HG03039 (cell line): ENCODE results near the gene KLF6.

ENCODE experiments used
- ATAC-seq: cut with Tn5 transposase; IDR thresholded peaks from one replicate; pipeline ENCODE4 v1.9.1; 2021; ENCODE audit warnings: mild to moderate bottlenecking, moderate library complexity; ENCODE audit not compliant: unreplicated experiment

The KLF6 gene

DNA sequence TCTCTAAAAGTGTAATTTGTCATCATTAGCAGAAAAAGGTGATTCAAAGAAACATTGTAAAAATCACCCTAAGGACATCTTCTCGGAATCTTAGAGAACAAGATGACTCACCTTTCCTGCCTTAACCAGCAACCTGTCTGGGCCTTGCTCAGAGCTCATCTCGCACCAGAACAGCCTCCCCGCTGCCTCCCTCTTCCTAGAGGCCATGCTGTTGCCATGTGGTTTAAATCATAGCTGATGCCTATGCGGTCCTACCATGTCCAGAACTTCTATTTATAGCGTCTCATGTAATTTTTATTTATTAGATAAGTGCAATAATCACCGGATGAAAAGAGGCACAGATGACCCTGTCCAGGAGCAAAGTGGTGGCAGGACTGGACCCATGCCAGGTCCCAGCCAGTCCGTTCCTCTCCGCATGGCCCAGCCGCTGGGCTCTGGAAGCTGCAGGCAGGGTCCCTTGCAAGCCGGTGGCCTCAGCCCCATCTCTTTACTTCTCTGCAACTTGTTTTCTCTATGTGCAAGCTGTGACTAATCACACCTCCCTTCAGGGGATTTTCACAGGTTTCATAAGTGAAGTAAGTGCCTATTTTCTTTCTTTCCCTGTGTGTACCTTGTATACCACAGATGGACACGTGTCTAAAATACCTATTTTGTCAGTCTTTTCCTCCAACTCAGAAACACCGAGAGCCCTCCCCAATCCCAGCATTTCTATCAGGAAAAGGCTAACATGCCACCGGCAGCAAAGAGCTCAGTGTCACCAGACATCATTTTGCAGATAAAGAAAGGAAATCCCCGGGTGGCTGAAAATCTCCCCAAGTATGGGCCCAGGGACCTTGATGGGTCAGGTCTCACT, 27.1 kb downstream of the KLF6 start:
- peak; percentile 80 for ATAC-seq

DNA sequence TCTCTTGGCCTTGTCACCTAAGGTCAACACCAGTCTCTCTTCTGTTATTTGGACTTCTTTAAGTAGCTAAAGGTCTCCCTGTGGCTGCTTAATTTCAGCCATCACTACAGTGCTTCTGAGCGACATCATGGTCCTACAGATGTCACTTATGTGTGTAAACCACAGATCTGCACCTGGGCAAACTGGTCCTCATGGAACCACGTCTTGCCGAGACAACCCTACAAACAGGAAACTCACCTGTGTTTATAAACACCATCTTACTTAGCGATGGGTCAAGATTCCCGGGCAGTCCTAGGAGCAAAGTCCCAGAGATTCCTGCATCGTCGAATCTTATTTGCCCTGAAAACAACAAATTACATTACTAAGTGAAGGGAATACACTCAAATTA, 27.8 kb downstream of the KLF6 start:
- ATAC-seq: no peak

DNA sequence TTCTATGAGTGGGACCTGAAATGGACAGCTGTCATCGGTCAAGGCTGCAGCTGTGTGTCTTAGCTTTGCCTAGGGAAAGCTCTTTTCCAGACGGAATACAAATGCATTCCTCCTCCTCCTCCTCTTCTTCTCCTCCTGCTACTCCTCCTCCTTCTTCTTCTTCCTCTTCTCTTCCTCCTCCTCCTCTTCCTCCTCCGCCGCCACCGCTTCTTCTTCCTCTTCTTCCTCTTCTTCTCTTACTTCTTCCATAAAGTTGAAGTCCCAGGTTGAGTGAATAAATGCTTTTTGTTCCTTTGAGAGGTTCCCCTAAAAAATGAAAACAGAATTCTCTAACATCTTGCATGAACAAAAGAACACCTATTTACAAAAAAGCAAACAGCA, 28.7 kb downstream of the KLF6 start:
- ATAC-seq: no peak

GRCh38 chr10:3755440-3756359, 29.3 kb downstream of the KLF6 start:
- no peak for ATAC-seq

- no peak for ATAC-seq
Observed at GRCh38 chr10:3754727-3755439, 30.1 kb downstream of the KLF6 start.

DNA sequence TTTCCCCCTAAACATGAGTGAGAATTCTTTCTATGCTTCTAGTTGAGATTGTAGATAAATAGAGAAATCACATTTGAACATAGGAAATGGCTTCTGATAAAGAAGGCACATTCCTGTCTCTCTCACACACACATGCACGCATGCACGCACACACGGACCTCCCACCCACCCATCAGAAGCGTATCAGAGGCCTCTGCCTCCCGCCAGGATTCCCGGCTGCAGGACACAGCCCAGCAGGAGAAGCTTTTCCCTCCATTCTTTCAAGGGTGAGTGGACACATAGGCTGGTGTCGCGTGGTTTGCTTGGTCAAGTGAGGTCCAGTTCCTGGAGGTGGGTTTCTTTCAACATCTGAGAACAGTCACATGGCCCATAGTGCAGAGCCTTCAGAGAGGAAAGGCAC, 34.2 kb downstream of the KLF6 start:
- no peak for ATAC-seq

DNA sequence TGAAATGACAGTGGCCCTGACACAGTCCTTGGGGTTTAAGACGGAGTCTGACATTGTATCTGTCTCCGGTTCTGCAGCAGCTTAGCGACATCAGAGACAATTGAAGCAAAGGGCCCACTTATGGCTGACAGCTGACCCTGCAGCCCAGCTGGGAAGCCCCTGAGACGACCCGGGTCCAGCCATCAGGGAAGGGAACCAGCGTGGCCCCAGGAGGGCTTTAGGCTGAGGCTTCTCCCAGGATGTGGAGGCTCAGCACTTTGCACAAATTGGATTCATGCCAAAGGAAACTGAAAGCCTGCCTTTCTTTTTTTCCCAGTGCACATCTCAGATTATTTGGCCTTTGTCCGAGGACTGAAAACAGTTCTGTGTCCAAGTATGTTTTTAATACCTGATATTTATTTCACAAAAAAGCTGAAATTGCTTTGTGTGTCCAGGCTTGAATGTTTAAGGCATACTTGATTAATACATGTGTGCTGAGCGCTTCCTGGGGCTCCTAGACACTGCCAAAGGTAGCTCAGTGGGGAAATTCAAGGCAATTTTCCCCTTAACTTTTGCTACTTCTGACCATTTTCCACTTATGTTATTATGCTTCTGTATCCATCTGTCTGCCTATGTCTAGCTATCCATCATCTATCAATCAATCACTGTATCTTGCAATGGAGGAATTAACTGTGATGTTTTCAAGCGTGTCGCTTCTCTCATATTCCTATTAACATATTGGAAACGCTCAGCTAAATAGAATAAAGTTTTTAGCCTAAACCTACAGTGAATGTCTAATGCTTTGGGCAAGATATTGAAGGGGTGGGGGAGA, 34.8 kb downstream of the KLF6 start:
- ATAC-seq: no peak

DNA sequence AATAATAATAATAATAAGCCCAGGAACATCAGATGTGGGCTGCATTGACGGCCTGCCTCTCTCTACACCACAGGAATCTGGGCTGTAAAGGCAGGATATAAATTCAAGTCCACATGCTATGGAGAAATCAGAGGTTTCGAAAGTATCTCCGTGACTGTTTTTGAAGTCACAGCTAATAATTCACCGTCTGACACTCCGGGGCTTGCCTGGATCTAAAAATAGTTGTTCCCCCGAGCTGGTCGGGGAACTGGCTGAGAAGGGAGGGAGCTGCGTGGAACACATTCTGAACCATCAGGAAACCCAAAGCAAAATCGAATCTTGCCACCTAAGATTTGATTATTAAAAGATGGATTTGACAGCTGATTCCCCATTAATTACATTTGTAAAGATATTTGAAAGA, 35.4 kb downstream of the KLF6 start:
- ATAC-seq: no peak

DNA sequence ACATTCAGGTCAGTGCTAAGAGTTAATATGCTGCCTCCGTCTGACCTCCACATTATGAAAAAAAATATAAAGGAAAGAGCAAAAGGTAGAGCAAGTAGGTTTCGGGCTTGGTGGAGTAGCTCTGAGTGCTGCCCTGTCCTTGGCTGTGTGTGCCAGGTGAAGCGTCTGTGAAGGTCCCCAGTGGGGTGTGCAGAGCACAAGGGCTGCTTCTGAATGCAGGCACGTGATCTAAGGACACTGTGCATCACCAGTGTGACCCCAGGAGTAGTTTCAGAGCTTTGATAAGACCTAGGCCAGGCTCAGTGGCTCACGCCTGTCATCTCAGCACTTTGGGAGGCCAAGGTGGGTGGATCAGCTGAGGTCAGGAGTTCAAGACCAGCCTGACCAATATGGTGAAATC, 36.0 kb downstream of the KLF6 start:
- ATAC-seq: no peak

DNA sequence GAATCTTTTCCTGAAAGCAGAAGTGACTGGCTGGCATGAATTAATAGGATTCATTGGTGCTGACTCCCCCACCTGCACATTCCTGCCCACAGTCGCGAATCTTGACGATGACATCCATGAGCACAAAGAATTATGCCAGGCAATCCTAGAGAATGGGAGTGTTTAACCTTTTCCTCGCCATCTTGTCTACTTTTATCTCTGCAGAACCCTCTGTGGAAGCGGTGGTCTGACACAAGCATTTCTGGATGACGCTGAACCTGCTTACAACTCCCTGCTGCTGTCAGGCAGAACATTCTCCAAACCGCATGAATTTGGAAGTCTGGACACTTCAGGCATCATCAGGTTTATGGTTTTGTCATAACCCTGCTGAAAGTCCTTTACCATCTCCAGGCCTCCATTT, 36.5 kb downstream of the KLF6 start:
- no peak for ATAC-seq

DNA sequence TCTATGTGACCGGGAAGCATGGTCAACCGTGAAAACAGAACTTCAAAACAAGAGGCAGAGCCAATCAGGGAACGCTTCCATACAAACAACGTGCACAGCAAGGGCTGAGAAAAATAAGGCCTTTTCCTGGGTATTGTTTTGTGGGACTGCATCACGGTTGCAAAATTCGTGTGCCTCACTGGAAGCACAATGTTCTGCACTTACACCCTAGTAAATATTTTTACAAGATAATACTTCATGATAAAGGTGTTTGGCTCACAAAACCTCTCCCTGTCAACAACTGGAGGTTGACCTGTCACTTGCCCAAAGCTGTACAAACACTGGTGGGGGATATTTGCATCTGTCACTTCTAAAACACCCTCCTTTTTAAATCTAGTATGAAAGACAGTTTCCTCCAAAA, 37.0 kb downstream of the KLF6 start:
- ATAC-seq: no peak

DNA sequence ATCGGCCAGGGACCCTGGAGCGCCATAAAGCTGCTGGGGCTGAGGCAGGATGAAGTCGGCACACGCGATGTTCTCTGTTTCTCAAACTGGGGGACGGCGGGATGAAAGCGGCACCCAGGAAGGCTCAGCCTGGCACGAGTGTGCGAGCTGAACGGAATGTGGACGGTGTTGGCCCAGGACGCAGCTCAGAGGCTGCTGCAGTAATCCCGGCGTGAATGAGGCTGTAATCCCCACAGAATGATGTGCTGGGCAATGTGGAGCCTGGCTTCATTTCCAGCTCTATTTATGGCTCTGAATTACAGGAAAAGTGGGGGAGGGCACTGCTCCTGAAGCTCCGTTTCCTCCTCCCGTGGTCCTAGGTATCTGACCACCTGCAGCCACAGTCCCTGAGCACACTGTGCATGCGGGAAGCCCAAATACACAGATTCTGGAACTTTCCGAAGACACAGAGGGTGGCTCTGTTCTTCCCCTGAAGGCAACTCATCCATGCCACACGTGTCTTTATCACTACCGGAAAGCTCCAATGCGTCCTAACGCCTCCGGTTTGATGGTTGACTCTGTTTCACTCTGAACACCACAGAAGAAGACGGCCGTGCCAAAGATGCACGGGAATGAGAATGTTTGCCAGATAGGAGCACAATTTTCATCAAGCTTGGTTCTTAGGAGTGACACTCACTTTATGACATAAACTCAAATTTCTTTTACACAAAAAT, 37.6 kb downstream of the KLF6 start:
- no peak for ATAC-seq

DNA sequence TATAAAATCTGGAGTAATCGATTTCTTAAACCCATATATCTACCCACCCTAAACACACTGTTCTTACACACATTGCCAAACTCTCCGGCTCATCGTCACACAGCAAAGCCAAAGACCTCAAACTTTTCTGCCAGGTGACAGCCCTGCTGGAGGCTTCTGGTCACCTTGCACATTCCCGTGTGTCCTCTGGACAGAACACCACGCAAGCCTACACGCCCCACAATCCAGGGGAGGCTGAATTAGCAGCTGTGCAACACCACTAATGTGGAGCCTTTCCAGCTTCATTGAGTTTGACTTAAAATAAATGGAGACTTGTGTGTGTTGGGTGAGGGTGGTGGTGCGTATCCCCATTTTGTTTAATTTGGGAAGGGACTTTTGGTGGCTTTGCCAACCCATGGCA, 38.4 kb downstream of the KLF6 start:
- no peak for ATAC-seq

DNA sequence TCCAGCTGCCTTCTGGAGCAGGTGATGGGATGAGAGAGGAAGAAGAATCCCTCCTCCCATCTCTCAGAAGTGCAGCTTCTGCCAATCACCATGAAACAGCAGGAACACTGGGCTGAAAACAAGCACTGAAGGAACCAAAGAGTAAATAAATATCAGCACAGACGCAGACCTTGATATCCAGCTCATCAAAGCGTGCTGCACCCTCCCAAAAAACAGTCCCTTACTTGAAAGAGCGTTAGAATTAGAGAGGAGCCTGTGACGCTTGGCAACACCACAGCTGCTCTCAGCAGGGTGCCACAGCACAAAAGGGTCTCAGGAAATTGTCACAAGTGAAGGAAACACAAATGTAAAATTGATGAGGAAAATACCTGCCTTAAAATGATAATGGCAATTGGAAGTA, 39.5 kb downstream of the KLF6 start:
- no peak for ATAC-seq

DNA sequence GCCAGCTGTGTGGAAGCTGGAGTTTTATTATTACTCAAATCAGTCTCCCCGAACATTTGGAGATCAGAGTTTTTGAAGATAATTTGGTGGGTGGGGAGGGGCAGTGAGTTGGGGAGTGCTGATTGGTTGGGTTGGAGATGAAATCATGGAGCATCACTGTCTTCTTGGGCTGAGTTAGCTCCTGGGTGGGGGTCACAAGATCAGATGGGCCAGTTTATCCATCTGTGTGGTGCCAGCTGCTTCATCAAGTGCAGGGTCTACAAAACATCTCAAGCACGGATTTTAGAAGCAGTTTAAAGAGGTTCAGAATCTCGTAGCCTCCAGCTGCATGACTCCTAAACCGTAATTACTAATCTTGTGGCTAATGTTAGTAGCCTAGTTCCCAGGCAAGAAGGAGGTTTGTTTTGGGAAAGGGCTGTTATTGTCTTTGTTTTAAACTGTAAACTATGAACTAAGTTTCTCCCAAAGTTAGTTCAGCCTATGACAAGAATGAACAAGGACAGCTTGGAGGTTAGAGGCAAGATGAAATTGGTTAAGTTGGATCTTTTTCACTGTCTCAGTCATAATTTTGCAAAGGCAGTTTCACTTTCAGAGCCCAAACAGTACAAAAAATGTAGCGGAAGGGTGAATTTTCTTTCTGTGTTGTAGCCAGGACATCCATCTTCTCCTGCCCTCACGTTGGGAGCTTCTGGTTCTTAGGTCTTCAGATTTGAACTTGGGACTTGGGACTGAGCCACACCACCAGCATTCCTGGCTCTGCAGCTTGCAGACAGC, 43.1 kb downstream of the KLF6 start:
- ATAC-seq: no peak

- ATAC-seq: peak; percentile 75
Observed at GRCh38 chr10:3740157-3740871, 44.7 kb downstream of the KLF6 start.

GRCh38 chr10:3738855-3739350, 46.1 kb downstream of the KLF6 start:
- no peak for ATAC-seq

DNA sequence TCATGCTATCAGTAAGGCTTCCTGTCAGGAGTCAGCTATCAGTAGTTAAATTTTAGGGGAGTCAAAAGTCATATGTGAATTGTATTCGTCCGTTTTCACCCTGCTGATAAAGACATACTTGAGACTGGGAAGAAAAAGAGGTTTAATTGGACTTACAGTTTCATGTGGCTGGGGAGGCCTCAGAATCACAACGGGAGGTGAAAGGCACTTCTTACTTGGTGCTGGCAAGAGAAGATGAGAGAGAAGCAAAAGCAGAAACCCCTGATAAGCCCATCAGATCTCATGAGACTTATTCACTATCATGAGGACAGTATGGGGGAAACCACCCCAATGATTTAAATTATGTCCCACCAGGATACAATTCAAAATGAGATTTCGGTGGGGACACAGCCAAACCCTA, 47.1 kb downstream of the KLF6 start:
- ATAC-seq: no peak
